Stimulated activated CD4-positive, alpha-beta T cell treated with anti-CD3 and anti-CD28 coated beads, Interleukin-15, amount 100 ng/mL, for 48 hours (primary cell): ENCODE results near the gene PLA2G4F.

Source experiments
- DNase-seq, 2 donors: peaks; one replicate each; pipeline ENCODE4 v3.0.0-alpha.2; 2020; ENCODE audit warnings: low read depth in 2 of 2

Gene PLA2G4F

DNA sequence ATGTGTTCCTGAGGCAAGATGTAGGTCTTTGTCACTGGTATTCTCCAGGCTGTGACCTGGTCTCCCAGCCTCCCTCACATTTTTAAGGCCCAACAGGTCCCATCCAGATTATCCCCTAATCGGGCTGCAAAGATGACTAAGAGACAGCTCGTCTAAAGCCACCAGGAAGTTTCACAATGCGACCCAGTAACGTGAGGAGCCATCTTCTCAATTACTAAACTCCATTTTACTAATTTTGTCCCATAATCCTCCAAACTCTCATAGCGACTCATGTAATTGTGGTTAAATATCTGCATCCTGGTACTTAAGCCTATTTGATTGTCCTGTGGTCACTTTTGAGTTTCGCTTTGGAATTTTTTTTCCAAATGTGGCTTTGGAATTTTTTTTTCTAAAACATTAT lies 8.7 kb upstream of the PLA2G4F start:
- DNase-seq, result no peak

DNA sequence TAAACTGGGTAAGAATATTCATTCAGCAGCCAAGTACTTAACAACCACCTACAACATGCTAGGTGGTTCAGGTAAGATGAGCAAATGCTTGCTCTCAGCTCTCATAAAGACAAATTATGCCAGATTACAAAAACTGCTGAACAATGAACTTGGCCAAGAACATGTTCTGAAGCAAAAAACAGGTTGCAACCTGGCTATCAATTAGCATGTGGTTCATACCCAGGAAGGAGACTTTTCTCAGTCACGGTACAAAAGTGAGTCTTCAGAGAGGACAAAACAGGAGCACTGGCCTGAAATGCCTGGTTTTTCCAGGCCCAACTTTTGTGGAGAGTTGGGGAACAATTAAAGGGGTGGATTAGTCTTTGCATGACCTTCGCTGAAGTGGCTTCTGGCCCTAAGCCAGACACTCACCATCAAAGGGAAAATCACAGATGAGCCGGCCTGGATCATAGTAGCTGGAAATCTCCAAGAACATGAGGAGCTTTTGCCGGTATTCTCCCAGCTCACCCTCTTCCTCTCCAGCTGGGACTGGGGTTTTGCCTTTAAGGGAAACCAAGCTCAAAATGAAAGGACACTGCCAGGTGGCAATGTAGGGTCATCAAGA lies 7.6 kb upstream of the PLA2G4F start:
- no peak for DNase-seq

DNA sequence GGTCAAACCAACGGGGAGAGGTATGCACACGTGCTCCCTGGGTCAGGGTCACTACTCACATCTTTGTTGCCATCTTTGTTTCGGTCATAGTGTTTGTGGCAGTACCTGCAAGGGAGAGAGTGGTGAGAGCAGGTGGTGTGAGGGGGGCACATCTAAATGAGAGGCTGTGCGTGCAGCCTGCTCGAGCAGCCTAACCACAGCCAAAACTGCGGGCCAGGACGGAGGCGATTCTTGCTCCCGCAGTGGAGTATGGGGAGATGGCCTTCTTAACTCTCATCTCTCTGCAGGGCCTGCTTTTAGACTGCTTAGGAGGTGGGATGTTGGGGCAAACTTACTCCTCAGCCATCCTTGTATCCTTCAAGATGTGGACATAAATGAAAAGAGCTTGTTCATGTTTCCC lies 6.9 kb upstream of the PLA2G4F start:
- DNase-seq, result no peak

DNA sequence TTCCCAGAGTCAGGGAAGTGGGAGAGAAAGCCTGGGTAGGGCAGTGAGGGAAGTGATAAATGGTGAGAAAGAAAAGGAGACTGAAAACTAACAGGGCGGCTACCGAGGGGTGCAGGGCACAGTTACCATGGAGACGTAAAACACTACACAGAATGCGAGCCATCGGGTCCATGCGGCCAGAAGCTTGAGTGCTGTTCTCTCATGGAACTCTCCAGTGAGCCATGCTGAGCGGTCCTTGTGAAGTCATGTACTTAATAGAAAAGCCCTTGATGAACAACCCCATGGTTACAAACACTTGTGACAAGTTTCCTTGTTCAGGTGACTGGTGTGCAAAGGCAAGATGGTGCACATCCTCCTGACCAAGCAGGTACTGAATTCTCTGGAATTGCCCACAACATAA lies 3.7 kb upstream of the PLA2G4F start:
- DNase-seq, result no peak

DNA sequence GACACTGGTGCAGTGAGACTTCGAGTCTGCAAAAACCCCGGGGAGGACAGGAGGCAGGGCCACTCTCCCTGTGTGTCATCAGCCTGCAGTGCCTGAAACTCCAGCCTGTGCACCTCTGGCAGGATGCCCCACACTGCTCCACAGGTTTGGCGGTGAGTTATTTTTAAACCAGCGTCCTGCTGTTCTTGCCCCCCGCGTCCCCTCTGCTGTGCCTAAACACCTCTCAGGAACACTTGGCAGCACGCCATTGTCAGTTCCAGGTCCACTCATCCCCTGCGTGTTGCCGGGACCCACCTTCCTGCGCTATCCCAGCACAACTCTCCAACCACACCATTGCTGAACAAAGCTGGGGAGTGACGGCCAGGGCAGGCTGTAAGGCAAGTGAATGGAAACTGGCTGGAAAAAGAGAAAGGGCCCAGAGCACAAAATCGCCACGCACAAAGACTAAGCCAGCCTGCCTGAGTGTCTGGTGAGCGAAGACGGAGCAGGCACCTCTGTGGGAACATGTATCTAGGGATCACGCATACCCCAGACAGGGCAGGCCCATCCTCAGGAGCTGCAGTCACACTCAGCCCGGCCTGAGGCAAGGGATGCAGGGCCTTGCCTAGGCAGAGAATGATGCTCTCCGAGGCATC lies 3.1 kb upstream of the PLA2G4F start:
- DNase-seq, result no peak

DNA sequence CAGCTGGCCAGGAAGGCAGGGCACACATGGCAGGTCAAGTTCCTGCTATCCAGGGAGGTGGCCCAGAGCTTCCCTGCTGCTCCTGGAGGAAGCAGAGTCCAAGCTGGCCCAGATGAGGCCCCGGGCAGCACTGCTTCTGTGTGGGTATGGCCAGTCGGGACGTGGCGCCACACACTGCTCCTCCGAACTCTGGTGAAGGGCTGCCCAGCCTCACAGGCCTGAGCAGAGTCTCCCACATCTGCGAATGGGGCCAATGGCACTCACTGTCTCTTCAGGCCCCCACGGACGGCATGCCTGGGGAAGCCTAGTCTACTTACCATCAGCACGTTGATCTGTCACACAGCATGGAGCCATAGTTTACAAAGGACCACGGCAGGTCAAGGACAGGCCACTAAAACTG lies 2.5 kb upstream of the PLA2G4F start:
- DNase-seq, result no peak

DNA sequence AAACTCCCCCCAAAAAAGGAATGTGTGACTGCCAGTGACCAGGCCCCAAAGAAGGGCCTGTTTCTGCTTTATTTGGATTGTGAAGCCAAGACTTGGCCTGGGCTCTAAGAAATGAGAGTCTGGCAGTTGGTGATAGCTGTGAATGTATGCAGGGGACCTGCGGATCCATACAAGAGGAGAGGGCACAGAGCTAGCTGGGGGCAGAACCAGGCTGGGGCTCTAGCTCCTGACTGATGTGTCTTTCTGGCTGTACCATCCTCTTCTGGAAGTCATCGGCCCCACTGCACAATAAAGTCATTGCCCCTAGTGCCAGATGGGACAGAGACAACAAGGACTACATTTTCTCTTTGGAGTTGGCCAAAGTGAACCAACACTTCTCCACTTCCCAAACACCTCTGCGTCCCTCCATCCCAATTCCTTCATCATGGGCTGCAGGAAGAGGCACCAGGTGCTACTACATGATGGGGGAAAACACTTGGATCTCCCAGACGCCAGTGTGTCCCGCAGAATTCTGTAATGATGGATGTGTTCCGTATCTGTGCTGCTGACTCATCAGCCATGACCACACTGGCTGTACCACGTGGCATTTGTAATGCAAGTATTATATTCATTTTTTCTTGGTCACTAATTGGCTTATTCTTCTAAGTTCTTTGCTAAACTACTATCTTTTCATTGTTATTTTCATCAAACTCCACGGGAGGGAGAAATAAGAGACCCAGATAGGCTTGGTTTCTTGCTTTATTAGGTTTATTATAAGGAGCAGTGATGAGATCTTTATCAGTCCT lies 1.7 kb upstream of the PLA2G4F start:
- DNase-seq, result no peak

DNA sequence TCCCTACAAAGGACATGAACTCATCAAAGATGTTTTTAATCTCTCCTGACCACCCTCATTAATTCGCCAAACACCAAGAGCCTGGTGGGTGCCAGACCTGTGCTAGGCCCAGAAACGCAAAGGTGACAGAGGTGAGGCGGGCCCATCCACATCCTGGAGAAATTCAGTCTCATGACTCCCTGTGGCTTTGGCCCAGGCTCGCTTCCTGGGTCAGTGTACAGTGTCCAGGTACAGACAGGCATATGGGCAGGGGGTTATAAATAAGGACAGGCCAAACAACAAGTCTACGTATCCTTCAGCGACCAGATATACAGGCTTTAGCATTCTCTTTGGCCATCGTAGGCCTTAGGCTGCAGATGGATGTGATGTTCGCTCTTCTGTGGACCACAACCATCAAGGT lies 945 bp upstream of the PLA2G4F start:
- DNase-seq, result no peak

DNA sequence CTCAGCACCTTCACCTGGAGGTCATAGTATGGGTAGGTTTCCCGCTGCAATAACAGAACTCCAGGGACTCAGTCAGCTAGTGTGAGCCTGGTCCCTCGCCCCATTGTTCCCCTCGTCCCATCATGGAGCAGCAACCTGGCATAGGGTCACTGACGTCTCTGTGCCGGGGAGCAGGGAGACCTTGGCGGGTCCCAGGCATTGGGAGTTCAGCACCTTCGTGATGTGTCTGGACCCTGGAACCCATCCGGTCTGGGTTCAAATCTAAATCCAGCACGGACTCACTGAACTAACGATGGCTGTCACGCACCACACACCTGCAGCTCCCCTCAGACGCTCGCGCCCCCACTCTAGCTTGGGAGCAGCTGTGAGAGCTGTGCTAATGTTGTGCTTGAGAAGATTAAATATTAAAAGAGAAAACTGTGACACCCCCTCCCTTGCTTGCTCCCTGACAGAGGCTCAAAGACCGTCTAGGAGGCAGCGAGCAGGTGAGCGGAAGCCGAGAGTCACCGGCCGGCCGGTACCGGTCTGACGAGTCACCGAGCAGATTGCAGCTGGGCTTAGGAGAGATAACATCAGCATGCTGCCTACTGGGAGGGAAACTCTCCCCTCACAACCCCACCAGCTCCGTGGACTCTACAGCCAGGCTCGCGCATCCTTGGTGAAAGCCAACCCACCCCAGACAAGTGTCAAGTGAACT lies 742 bp downstream of the PLA2G4F start:
- DNase-seq, result no peak

DNA sequence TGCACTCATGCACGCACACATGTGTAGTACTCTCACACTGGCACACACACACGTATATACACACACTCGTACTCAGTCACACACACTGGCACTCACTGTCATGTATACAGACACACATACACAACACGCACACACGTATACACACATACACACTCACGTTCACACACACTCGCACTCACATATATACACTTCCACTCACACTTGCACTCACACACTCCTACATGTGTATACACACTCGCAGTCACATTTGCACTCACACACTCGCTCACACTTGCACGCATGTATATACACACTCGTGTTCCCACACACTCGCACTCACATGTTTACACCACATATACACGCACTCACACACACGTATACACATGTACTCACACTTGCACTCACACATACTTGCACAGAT lies 1.5 kb downstream of the PLA2G4F start:
- no peak for DNase-seq

DNA sequence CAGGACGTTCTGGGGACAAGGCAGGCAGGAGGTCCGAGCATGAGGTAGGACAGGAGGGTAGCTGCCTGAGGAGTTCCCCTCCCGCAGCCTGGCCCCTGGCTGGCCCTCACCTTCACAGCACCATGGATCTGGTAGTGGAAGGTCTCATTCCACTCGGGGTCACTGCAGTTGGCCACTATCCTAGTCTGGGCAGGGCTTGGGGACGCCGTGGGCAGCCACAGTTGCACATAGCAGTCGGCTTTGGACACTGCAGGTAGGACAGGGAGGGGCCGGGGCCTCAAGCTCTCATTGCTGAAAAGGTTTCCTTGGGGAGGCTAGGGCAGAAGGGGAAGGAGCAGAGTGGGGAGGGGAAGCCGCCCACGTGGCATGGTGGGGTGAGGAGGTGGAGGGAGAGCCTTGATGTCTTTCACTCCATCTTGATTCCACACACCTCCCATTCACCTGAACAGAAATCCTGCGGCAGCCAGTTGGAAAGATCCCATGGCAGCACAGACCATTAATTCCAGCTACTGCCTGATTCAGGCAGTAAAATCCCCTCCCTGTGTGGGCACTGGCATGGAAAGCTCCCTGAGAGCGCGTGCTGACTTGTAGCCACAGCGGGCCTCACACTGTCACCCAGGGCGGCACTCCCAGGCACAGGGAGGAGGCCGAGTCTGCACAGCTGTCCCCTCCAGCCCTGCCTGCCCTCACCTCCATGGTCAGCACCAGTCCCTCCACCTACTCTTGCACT lies 2.1 kb downstream of the PLA2G4F start:
- DNase-seq, result no peak

DNA sequence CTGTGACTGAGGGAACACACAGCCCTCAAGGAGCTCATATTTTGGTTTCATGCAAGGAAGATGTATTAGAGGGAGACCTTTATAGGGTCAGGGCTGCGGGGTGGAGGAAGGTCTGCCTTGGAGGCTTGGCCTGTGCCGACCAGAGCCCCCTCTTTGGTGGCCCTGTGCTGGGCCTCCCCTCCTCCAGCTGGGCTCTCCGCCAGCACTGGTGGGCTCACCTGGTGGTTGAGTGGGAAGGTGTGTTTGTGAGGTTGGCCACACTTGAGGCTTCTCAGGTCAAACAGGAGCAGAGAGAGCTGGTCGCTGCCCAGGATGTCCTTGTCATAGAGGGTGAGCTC lies 2.6 kb downstream of the PLA2G4F start:
- no peak for DNase-seq

DNA sequence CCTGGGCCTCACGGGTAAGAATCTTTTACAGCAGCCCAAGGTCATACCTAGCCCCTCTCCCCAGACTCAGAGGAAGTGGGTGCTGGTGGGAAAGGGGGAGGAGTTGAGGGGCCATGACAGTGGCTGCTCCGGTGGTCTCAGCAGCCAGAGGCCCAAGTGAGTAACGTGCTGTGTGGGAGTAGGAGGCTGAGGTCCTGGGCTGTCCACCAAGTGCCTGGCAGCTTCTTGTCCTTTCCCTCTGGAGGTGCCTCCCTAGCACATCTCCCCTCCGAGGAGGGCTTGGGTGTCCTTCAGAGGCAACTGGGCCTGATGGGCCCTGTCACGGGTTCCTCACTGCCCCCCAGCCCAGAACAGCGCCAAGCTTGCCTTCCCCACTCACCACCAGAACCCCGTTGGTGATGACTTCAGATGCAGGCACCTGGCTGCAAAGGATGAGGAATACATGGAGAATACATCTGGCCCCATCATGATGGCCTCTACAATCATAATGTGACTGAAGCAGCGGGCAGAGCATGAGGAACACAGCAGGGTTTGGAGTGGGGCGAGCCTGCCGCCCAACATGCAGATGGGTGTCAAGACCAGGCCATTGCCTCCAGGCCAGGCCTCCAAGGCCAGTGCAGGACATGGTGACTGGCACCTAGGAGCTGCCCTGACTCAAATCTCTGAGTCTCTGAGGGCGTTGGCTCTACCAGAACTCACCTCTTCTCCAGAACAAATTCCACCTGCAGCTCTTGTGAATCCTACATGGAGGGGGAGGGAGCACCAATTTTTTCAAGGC lies 3.3 kb downstream of the PLA2G4F start:
- DNase-seq, result no peak

DNA sequence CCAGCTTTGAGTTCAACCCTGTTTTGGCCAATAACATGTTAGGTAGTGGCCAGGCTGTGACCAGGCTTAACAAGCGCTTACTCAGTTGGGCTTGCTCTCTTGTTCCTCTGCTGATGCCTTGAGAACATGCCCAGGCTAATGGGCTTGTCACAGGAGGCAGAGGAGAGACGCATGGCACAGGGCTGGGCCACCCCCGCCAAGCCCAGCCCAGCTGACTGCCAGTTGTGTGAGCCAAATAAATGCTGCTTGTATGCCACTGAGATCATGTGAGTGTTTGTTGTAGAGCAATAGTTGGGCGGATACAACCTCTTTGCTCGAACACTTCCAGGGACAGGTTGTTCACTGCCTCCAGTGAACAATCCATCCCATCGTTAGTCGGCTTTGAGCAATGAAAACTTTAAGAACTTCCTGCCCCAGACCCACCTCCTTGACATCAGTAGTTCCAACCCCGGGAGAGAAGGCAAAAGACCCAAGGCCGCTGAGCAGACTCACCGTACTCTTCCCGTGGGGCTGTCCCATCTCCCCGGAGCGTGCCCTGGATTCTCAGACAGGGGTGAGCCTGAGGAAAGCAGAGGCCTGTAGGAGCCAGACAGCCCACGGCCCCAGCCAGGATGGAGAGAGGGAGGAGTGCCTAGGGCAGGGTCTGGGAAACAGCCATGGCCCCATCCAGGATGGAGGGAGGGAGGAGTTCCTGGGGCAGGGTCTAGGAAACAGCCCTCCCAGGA lies 4.1 kb downstream of the PLA2G4F start:
- no peak for DNase-seq

DNA sequence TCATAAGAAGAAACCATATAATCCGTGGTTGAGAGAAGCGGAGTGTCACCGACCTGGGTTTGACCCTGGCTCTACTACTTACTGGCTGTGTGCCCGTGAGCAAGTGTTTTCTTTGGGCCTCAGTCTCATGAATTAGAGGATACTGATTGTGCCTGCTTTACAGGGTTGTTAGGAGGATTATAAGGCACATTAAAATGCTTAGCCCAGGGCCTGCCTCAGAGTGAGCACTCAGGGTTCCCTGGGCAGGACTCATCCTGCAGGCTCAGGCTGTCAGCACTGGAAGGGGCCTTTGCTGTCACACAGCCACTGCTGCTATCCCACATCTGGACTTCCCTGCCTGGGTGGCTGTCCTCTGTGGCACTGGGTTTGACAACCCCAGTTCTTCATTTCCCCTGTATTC lies 4.7 kb downstream of the PLA2G4F start:
- no peak for DNase-seq

DNA sequence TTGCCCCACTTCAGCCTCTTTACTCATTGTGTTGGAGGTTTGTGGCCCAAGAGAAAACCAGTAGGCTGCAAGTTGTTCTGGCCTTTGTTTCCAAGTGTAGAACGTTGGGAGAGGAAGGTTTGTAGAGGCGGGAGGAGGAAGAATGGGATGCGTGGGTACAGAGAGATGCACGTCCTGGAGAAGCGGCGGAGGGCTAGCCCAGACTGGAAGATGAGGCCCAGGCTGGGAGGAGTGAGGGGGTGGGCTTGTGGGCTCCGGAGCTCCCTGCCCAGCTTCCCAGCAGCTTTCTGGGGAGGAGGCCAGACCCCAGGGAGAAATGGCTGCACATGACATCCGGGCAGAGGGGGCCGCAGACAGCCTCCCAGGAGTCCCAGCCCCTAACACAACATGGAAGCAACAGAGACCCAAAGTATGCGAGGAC lies 5.3 kb downstream of the PLA2G4F start:
- DNase-seq, result no peak

DNA sequence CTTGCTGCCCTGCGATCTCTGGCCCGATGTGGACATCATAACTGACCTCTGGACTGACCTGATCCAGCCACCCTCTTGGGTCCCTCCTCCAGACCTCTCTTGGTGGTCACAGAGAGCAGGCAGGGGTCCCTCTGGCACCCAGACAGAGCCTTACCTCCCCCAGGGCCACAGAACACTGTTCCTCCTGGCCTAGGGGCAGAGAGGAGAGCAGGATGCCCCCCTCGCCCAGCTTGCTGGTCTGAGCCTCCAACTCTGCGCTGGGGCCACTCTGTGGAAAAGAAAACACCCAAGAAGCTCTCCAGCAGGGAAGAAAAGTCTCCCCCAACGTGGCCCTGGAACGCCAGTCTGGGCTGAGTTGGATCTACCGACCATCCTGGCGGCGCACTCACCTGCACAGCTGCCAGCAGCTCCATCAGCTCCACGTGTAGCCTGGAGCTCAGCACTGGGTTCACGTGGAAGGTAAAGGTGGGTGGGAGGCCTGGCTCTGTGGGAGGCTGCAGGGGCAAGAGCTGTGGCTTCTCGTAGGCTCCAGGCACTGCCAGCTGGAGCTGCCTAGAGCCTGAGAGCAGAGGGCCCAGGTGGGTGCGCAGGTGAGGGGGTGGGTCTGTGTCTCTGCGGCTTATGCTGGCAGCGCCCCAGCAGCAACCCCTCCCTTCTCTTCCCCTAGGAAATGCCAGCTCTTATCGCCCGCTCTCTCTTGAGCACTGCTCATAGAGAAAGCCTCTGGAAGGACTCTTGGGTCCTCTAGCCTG lies 6.0 kb downstream of the PLA2G4F start:
- DNase-seq, result no peak

DNA sequence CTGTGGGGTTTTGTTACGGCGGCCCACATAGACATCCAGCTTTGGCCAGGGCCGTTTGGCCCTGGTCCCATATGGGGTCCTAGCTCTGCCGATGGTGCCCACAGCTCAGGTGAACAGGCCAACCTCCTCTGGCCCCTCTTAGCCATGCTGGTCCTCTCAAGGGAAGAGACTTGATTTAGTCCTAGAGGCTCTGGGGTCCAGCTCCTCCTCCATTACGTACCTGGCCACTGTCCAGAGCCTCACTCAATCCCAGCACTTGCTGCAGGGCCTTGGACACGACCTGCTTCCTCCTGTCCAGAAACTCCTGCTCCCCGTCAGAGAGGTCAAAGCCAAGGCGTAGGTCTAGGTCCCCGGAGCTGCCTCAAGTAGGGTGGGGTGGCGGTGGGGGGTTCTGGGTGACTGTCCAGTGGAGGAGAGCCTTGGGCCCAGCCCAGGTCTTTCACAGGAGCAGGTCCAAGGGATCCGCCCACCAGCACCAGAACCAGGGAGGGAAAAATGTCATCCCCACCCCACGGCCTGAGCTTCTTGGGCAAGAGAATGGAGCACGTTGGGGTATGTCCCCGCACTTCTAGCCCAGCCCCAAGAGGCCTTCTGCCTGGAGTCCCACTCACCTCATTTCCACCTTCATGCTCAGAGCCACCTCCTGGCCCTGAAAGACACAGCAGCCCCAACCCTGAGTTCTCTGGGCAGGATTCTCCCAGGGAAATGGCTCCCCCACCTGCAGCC lies 6.8 kb downstream of the PLA2G4F start:
- DNase-seq, result no peak

DNA sequence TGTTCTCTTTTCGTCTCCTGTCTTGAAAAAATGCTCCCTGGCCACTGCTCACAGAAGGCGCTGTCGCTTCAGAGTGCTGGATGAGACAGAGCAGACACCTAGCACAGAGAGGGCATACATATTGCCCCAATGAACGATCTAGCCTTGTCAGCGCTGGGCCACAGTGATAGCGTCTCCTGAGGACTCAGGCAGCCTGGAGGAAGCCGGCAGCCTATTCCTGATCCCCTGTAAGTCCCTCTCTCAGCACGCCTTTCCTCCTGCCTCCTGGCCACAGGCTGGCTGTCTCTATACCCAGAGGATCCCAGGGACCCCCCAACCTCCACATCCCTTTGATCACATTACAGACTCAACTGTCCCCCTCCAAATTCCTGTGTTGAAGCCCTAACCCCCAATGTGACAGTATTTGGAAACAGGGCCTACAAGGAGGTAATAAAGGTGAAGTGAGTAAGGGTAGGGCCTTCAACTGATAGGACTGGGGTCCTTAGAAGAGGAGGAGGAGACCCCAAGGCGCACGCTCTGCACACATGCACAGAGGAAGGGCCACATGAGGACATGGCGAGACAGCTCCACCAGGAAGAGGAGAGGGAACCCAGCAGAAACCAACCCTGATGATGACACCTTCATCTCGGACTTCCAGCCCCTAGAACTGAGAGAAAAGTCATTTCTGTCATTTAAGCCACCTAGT lies 7.5 kb downstream of the PLA2G4F start:
- no peak for DNase-seq
